Measurements from ENCODE around the gene PLXNA4. TPM values are rescaled to one million over a fixed set of nuclear protein-coding genes. Genes with fewer than 3 reads are reported as not detected.

Gene PLXNA4
- total and polyA plus RNA-seq, 4 donors = 0.04 to 1.1 (median 0.41) TPM

DNA sequence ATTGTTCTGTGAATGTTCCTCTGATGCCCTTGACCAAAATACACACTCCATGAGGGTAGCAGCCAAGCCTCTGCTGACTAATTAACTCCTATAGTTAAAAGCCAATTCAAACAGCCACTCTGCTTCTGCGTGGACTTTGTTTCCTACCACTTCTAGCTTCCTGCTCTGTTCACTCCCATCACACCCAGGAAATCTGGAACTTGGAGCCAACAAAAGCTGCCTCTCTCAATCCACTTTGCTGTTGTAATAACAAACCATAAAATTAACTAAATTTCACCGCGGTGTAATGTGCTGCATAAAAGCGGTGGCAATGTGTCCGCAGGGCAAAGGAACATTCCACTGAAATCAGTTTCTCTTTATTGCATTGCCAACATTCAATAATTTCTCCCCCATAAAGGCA is 239.5 kb downstream of the PLXNA4 start:
- WGBS = 64% methylated on average over 5 of the region's 5 CpGs
- H3K27me3 ChIP-seq (ENCODE audit: control insufficient read depth in 4 of 4, insufficient read depth in 4 of 4, low read length in 3 of 4) = no peaks in the 10 kb centered on the region
- TF ChIP-seq TAF1 (conservative IDR thresholded peaks at IDR 0.05) = no peak
- peak in 1 of 2 donors; percentile 45 for TF ChIP-seq EGR1 (IDR thresholded peaks at IDR 0.05; ENCODE audit: low read depth in 2 of 2)
- TF ChIP-seq ATF3 (IDR thresholded peaks at IDR 0.05) = no peak
- TF ChIP-seq FOXA1 (IDR thresholded peaks at IDR 0.05) = no peak
- TF ChIP-seq RXRA (IDR thresholded peaks at IDR 0.05) = peak in 1 of 2 donors; percentile 55
- TF ChIP-seq MAX (IDR thresholded peaks at IDR 0.05) = no peak
- peak in 1 of 2 donors; percentile 62 for TF ChIP-seq JUND (IDR thresholded peaks at IDR 0.05)
- no peak for TF ChIP-seq CTCF (IDR thresholded peaks at IDR 0.05; ENCODE audit: low read depth, low read length, missing input control)
- TF ChIP-seq FOXA2 (IDR thresholded peaks at IDR 0.05) = no peak
- peak in 1 of 2 donors; percentile 68 for TF ChIP-seq HNF4A (conservative IDR thresholded peaks at IDR 0.05)
- no peak for TF ChIP-seq YY1 (IDR thresholded peaks at IDR 0.05)
- H3K36me3 ChIP-seq (ENCODE audit: control insufficient read depth in 4 of 4, insufficient read depth in 3 of 4, low read depth in 1 of 4, low read length in 3 of 4) = no peaks in the 10 kb centered on the region
- no peak overlapping the region for H3K9ac ChIP-seq (ENCODE audit: low read depth in 1 of 2, low read length in 2 of 2)
- no peak overlapping the region for H3K4me3 ChIP-seq (ENCODE audit: low read depth in 1 of 3, low read length in 3 of 3)
- H3K9me3 ChIP-seq (ENCODE audit: control insufficient read depth in 4 of 4, low read length in 3 of 4) = no peaks in the 10 kb centered on the region
- H3K27ac ChIP-seq (ENCODE audit: low read depth in 1 of 2, low read length in 2 of 2) = peak overlapping the region in 1 of 2 donors; percentile 67
- peaks cover 0 to 13% (median 9%) of the 10 kb centered on the region in 4 donors for H3K4me1 ChIP-seq (ENCODE audit: control insufficient read depth in 4 of 4, insufficient read depth in 4 of 4, low read length in 3 of 4)
- DNase-seq (ENCODE audit: low spot score) = no peak

- H3K9ac ChIP-seq (ENCODE audit: low read depth in 1 of 2, low read length in 2 of 2) = no peak overlapping the region
- H3K27me3 ChIP-seq (ENCODE audit: control insufficient read depth in 4 of 4, insufficient read depth in 4 of 4, low read length in 3 of 4) = no peaks in the 10 kb centered on the region
- 83% methylated on average over 2 of the region's 2 CpGs for WGBS
- H3K4me3 ChIP-seq (ENCODE audit: low read depth in 1 of 3, low read length in 3 of 3) = no peak overlapping the region
- no peaks in the 10 kb centered on the region for H3K9me3 ChIP-seq (ENCODE audit: control insufficient read depth in 4 of 4, low read length in 3 of 4)
- H3K4me1 ChIP-seq (ENCODE audit: control insufficient read depth in 4 of 4, insufficient read depth in 4 of 4, low read length in 3 of 4) = peaks cover 0 to 13% (median 9%) of the 10 kb centered on the region in 4 donors
- TF ChIP-seq ATF3 (IDR thresholded peaks at IDR 0.05) = no peak
- no peak for TF ChIP-seq SP1 (IDR thresholded peaks at IDR 0.05)
- no peak for TF ChIP-seq CTCF (IDR thresholded peaks at IDR 0.05; ENCODE audit: low read depth, low read length, missing input control)
- TF ChIP-seq REST (IDR thresholded peaks at IDR 0.05) = no peak
- no peak for TF ChIP-seq EGR1 (IDR thresholded peaks at IDR 0.05; ENCODE audit: low read depth in 2 of 2)
- TF ChIP-seq HNF4G (IDR thresholded peaks at IDR 0.05) = no peak
- no peak for TF ChIP-seq FOXA1 (IDR thresholded peaks at IDR 0.05)
- TF ChIP-seq GABPA (IDR thresholded peaks at IDR 0.05 in 1 of 2, conservative IDR thresholded peaks at IDR 0.05 in 1 of 2) = no peak
- TF ChIP-seq TAF1 (conservative IDR thresholded peaks at IDR 0.05) = no peak
- no peak for TF ChIP-seq YY1 (IDR thresholded peaks at IDR 0.05)
- TF ChIP-seq HNF4A (conservative IDR thresholded peaks at IDR 0.05) = no peak
- TF ChIP-seq, protein P1, sequence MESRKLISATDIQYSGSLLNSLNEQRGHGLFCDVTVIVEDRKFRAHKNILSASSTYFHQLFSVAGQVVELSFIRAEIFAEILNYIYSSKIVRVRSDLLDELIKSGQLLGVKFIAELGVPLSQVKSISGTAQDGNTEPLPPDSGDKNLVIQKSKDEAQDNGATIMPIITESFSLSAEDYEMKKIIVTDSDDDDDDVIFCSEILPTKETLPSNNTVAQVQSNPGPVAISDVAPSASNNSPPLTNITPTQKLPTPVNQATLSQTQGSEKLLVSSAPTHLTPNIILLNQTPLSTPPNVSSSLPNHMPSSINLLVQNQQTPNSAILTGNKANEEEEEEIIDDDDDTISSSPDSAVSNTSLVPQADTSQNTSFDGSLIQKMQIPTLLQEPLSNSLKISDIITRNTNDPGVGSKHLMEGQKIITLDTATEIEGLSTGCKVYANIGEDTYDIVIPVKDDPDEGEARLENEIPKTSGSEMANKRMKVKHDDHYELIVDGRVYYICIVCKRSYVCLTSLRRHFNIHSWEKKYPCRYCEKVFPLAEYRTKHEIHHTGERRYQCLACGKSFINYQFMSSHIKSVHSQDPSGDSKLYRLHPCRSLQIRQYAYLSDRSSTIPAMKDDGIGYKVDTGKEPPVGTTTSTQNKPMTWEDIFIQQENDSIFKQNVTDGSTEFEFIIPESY (IDR thresholded peaks at IDR 0.05) = no peak
- TF ChIP-seq RXRA (IDR thresholded peaks at IDR 0.05) = no peak
- TF ChIP-seq JUND (IDR thresholded peaks at IDR 0.05) = no peak
- TF ChIP-seq MAX (IDR thresholded peaks at IDR 0.05) = no peak
- no peak for TF ChIP-seq RAD21 (IDR thresholded peaks at IDR 0.05)
- no peak for TF ChIP-seq NR2F2 (IDR thresholded peaks at IDR 0.05)
- no peaks in the 10 kb centered on the region for H3K36me3 ChIP-seq (ENCODE audit: control insufficient read depth in 4 of 4, insufficient read depth in 3 of 4, low read depth in 1 of 4, low read length in 3 of 4)
- H3K27ac ChIP-seq (ENCODE audit: low read depth in 1 of 2, low read length in 2 of 2) = no peak overlapping the region
- DNase-seq (ENCODE audit: low spot score) = no peak
Observed at GRCh38 chr7:132333301-132333700, 243.0 kb downstream of the PLXNA4 start.
